ENCODE data around the gene NEDD4L.

The NEDD4L gene

GRCh38 chr18:58438161-58438957 lies 394.3 kb downstream of the NEDD4L start:
- H3K27ac ChIP-seq: peak overlapping the region in 6 of 21 experiments; percentile 1 to 66 (median 34)
- peak overlapping the region in 5 of 7 experiments; percentile 1 to 26 (median 10) for H3K4me3 ChIP-seq

- H3K4me3 ChIP-seq: peak overlapping the region in 4 of 7 experiments; percentile 1 to 26 (median 13)
- peak overlapping the region in 6 of 21 experiments; percentile 1 to 66 (median 34) for H3K27ac ChIP-seq
Observed at GRCh38 chr18:58438958-58439300, 394.9 kb downstream of the NEDD4L start.

- no peak overlapping the region for H3K27ac ChIP-seq
Observed at GRCh38 chr18:58443671-58444070, 399.6 kb downstream of the NEDD4L start.

GRCh38 chr18:58446391-58447060 lies 402.5 kb downstream of the NEDD4L start:
- no peak overlapping the region for H3K27ac ChIP-seq

More at GRCh38 chr18:58443671-58444070, 399.6 kb downstream of the NEDD4L start:
- no peak overlapping the region for H3K4me3 ChIP-seq

GRCh38 chr18:58447402-58448095 lies 403.5 kb downstream of the NEDD4L start:
- H3K27ac ChIP-seq: no peak overlapping the region
- H3K4me3 ChIP-seq: no peak overlapping the region

More at GRCh38 chr18:58446391-58447060, 402.5 kb downstream of the NEDD4L start:
- H3K4me3 ChIP-seq: no peak overlapping the region

GRCh38 chr18:58449464-58449863 lies 405.4 kb downstream of the NEDD4L start:
- H3K27ac ChIP-seq: no peak overlapping the region
- H3K4me3 ChIP-seq: no peak overlapping the region

Data from skin epidermis (tissue), 12 donors.